Testis (tissue), 2 donors: ENCODE results near the gene HBB.

Experiments used
- CTCF ChIP-seq, 3 experiments: fragments of 450-650 bp in 2 of 3; fragments of 200-600 bp in 1 of 3; sonication (generic) in 1 of 3; IDR thresholded peaks; one replicate each; pipeline ENCODE4 v1.5.1; 2016 to 2019; ENCODE audit warnings: antibody characterized with exemption in 3 of 3, mild to moderate bottlenecking in 2 of 3, moderate library complexity in 1 of 3
- POLR2A ChIP-seq: fragments of 450-650 bp; IDR thresholded peaks from one replicate; pipeline ENCODE4 v1.6.1; 2017; ENCODE audit warnings: antibody characterized with exemption, mild to moderate bottlenecking, moderate library complexity

DNA sequence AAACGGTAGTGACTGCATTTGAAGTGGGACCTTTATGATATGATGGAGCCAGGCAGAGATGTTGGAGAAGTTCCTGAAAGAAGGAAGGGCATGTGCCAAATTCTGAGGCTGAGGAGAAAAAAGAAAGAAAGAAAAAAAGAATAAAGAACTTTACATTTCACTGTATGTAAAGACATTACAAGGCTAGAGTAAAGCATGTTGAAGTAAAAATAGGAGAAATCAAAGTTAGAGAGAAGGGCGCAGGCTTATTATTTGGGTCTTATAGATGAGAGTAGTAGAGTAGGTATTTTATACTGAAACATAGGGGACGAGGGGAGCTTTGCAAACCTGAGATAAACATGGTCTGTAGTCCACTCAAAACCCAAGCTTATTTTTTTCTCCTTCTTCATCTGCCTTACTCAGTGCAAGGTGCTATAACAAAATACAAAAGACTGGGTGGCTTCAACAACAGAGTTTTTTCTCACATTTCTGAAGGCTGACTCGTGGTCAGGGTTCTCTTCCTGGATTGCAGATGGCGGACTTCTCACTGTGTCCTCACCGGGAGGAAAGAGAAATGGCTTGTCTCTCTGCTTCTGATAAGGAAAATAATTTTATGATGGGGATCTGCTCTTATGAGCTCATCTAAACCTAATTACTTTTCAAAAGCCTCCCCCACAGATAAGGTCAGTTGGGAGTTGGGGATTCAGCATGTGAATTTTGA lies 20.1 kb upstream of the HBB start:
- TF ChIP-seq CTCF (IDR thresholded peaks at IDR 0.05) (no peak), POLR2A (no peak)
